Osteoblast (primary cell): Measurements from ENCODE around the gene USB1. TPM values are rescaled to one million over a fixed set of nuclear protein-coding genes. Genes with fewer than 3 reads are reported as not detected.
A peak's percentile ranks its signal among the peaks of the same experiment; 100 is the strongest.

Experiments used
- DNase-seq: peaks from one replicate; pipeline ENCODE4 v3.0.0; 2011; ENCODE audit warnings: low spot score, mixed read lengths; ENCODE audit not compliant: insufficient read length; ENCODE audit errors: missing footprints
- H2AFZ ChIP-seq: 2 replicates; pipeline ENCODE4 v1.6.0; 2011; ENCODE audit warnings: mild to moderate bottlenecking, low read length
- H3K27ac ChIP-seq: 2 replicates; pipeline ENCODE4 v1.5.1; 2011; ENCODE audit warnings: mild to moderate bottlenecking, low read depth, low read length, moderate library complexity
- H3K27me3 ChIP-seq: 2 replicates; pipeline ENCODE4 v1.6.0; 2012; ENCODE audit warnings: mild to moderate bottlenecking, control low read depth, inconsistent platforms, low read length, moderate library complexity; ENCODE audit not compliant: insufficient read depth
- H3K36me3 ChIP-seq: 2 replicates; pipeline ENCODE4 v1.5.1; 2011; ENCODE audit warnings: mild to moderate bottlenecking, low read length, control low read depth, moderate library complexity; ENCODE audit not compliant: insufficient read depth
- H3K4me1 ChIP-seq: 2 replicates; pipeline ENCODE4 v1.5.1; 2011; ENCODE audit warnings: mild to moderate bottlenecking, low read length, control low read depth, moderate library complexity; ENCODE audit not compliant: insufficient read depth
- H3K4me2 ChIP-seq: 2 replicates; pipeline ENCODE4 v1.6.0; 2011; ENCODE audit warnings: mild to moderate bottlenecking, low read length; ENCODE audit not compliant: insufficient read depth
- H3K4me3 ChIP-seq: fragments of 200-600 bp; sonication (generic); 3 replicates; pipeline ENCODE4 v1.5.1; 2012; ENCODE audit warnings: mild to moderate bottlenecking, low read length, inconsistent platforms; ENCODE audit not compliant: insufficient read depth
- H3K79me2 ChIP-seq: 2 replicates; pipeline ENCODE4 v1.6.0; 2012; ENCODE audit warnings: mild to moderate bottlenecking, low read length, control low read depth, inconsistent platforms; ENCODE audit not compliant: insufficient read depth
- H3K9me3 ChIP-seq: 2 replicates; pipeline ENCODE4 v1.5.1; 2011; ENCODE audit warnings: low read depth, low read length, control low read depth
- H4K20me1 ChIP-seq: 2 replicates; pipeline ENCODE4 v1.6.0; 2012; ENCODE audit warnings: mild to moderate bottlenecking, low read length, control low read depth; ENCODE audit not compliant: insufficient read depth
- CTCF ChIP-seq: IDR thresholded peaks from 2 replicates; pipeline ENCODE4 v1.5.1; 2011; ENCODE audit warnings: mild to moderate bottlenecking, low read depth, low read length, moderate library complexity; ENCODE audit errors: extremely low read depth
- total RNA-seq: library from RNA; depleted of rRNA; stranded (reverse); fragments of >200 nt; gene quantifications from 2 replicates; pipeline ENCODE4 v1.2.3, GENCODE V29; 2012

Gene USB1
- total RNA-seq, 1 donor, result 19.2 TPM

GRCh38 chr16:58021661-58022551 lies 20.7 kb downstream of the USB1 start:
- Histone ChIP-seq H3K9me3 (no peaks in the 10 kb centered on the region), H3K36me3 (no peaks in the 10 kb centered on the region), H3K4me1 (peaks cover 22% of the 10 kb centered on the region), H3K79me2 (no peaks in the 10 kb centered on the region), H3K27ac (peak overlapping the region; percentile 25), H3K4me3 (no peak overlapping the region), H3K4me2 (peak overlapping the region; percentile 63), H3K27me3 (peaks cover 28% of the 10 kb centered on the region), H2AFZ (no peak overlapping the region), H4K20me1 (peaks cover 8% of the 10 kb centered on the region)
- no peak for TF ChIP-seq CTCF
- peak; percentile 89 for DNase-seq

DNA sequence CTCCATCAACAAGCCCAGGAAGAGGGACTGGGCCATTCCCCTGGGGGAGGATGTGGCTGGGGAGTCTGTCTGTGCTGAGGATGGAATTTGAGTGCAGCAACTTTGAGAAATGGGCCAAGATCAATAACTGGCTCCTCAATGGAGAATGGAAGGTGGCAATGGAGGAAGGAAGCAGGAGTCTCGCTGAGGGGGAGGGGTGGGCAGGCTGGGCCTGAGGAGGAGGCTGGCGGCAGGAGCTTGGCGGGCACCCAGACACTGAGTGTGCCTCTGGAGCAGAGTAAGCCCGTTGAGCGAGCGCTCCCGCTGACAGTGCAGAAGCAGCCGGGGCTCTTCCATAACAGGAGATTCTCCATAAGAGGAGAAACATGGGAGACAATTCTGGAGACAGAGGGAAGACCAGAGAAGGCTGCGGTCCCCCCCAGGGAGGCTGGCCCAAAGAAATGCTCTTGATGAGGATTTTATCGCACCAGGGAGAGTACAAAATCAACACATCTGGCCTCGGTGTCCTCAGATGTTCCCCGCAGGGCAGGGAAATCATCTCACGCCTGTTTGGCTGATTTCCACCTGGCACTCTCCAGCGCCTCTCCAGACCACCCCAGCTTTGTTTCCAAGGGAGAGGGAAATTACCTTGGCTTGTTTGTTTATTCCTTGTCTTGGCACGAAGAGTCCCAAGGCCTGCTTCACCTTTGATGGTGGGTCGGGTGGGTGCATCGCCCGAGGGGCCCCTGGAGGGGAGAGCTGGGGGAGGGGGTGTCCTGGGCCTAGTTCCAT lies 21.6 kb downstream of the USB1 start:
- Histone ChIP-seq H3K4me2 (peak overlapping the region; percentile 63), H3K27ac (no peak overlapping the region), H3K27me3 (peaks cover 36% of the 10 kb centered on the region), H4K20me1 (peaks cover 8% of the 10 kb centered on the region), H3K36me3 (no peaks in the 10 kb centered on the region), H3K4me3 (peak overlapping the region; percentile 24), H3K79me2 (no peaks in the 10 kb centered on the region), H3K9me3 (no peaks in the 10 kb centered on the region), H3K4me1 (peaks cover 22% of the 10 kb centered on the region), H2AFZ (peak overlapping the region; percentile 57)
- peak; percentile 99 for DNase-seq
- no peak for TF ChIP-seq CTCF

DNA sequence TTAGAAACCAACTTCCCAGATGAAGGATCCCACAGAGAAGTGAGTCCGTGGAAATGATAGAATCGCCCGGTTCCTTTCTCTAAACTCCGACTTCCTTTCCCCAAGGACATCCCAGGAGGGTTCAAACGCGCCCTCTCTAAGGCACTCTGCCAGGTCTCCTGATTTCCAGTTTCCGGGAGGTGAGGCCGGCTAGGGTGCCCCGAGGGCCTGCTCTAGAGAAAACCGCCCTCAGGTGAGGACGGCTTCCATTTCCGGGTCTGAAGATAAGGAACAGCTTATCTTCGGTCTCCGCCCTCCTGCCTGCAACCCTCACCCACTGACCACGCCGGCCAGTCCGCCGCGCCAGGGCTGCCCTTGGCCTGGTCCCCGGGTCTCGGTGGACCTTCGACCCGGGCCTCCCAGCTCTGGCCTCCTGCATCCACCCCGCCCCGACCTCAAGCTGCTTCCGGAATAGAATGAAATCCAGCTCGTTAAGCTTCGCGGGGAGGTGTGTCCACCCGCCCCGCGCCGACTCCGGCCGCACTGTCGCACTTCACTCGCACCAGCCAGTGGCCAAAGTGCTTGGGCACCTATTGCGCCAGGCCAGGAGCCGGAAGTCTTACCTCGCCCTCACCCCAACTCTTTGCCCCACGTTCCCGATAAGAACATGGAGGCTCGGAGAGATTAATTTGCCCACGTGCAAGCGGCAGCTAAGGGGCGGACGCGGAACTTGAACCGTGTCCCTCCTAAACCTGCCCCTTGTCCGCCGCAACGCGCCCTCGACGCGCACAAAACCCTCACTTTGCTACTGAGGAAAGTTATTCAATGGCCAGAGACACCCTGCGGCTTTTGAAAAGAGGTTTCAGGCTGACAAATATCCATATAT lies 23.5 kb downstream of the USB1 start:
- TF ChIP-seq CTCF, result no peak
- DNase-seq, result peak; percentile 90
- Histone ChIP-seq H3K36me3 (no peaks in the 10 kb centered on the region), H3K4me3 (peak overlapping the region; percentile 68), H2AFZ (peak overlapping the region; percentile 78), H3K27me3 (peaks cover 55% of the 10 kb centered on the region), H4K20me1 (peaks cover 8% of the 10 kb centered on the region), H3K4me1 (peaks cover 22% of the 10 kb centered on the region), H3K4me2 (peak overlapping the region; percentile 81), H3K27ac (no peak overlapping the region), H3K79me2 (no peaks in the 10 kb centered on the region), H3K9me3 (no peaks in the 10 kb centered on the region)
